GM18861 (cell line): ENCODE results near the gene MVD.

Experiments
- ATAC-seq: cut with Tn5 transposase; IDR thresholded peaks from one replicate; pipeline ENCODE4 v1.9.1; 2021; ENCODE audit not compliant: unreplicated experiment

Gene MVD

GRCh38 chr16:88662843-88663606 is at the start of gene MVD:
Gene MVD, minus strand, starts transcription at chr16:88663091. Its CDS starts 11 bp downstream, at chr16:88663080.
- peak; percentile 94 for ATAC-seq

GRCh38 chr16:88712362-88712979 is 49.6 kb upstream of the MVD start:
- ATAC-seq = no peak

GRCh38 chr16:88711750-88712340 is 49.0 kb upstream of the MVD start:
- no peak for ATAC-seq

GRCh38 chr16:88710556-88710955 is 47.7 kb upstream of the MVD start:
- no peak for ATAC-seq

GRCh38 chr16:88706965-88707826 is 44.3 kb upstream of the MVD start:
- ATAC-seq = no peak

GRCh38 chr16:88706229-88706964 is 43.5 kb upstream of the MVD start, which contains the start of the genes CTU2 and RNF166:
Gene CTU2, plus strand, starts transcription at chr16:88706503. Its CDS starts 28 bp downstream, at chr16:88706531.
Gene RNF166, minus strand, starts transcription at chr16:88706408. Its CDS starts 83 bp downstream, at chr16:88706325.
- ATAC-seq = peak; percentile 47

- peak; percentile 16 for ATAC-seq
These were observed 42.9 kb upstream of the MVD start for GRCh38 chr16:88705801-88706228.

GRCh38 chr16:88705076-88705684 is 42.3 kb upstream of the MVD start:
- ATAC-seq = no peak

- ATAC-seq = no peak
These were observed 40.8 kb upstream of the MVD start for GRCh38 chr16:88703486-88704309.

GRCh38 chr16:88702371-88703210 is 39.7 kb upstream of the MVD start:
- ATAC-seq = no peak

GRCh38 chr16:88701581-88702370 is 38.9 kb upstream of the MVD start:
- ATAC-seq = no peak

GRCh38 chr16:88700636-88701482 is 38.0 kb upstream of the MVD start:
- ATAC-seq = peak; percentile 34

GRCh38 chr16:88700322-88700635 is 37.4 kb upstream of the MVD start:
- ATAC-seq = no peak

- no peak for ATAC-seq
These were observed 36.3 kb upstream of the MVD start for GRCh38 chr16:88699180-88699579.

GRCh38 chr16:88698646-88699045 is 35.8 kb upstream of the MVD start:
- ATAC-seq = no peak

- no peak for ATAC-seq
These were observed 35.1 kb upstream of the MVD start for GRCh38 chr16:88697831-88698615.
